ENCODE results near the gene NRXN3.

The NRXN3 gene

GRCh38 chr14:79528828-79529416, 1358.7 kb downstream of the NRXN3 start:
- in situ Hi-C loops (cut with MboI; ENCODE audit: low pct_unique_long_range_greater_than_20kb, low sequenced_read_pairs, unreplicated experiment): no loop called here
- TF ChIP-seq CTCF (IDR thresholded peaks at IDR 0.05; ENCODE audit: extremely low read depth, insufficient read depth, missing control alignments): no peak
- no peak for DNase-seq (ENCODE audit: low spot score)

DNA sequence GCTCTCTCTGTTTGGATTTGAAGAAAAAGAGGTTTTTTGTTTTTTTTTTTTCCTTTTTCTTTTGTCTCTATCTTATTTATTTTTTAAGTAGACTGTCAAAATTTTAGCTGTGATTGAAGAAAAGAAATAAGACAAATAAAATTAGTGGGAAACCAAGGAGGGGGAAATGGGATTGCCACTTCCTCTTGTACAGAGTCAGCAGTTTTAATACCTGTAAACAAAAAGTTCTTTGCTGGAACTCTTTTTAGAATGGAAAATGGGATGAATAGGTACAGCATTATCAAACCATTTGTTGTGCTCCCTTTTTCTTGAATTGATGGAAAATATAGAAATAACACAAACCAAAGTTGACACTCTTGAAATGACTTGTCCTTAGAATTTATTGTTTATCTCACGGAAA, 1360.4 kb downstream of the NRXN3 start:
- TF ChIP-seq CTCF (IDR thresholded peaks at IDR 0.05; ENCODE audit: extremely low read depth, insufficient read depth, missing control alignments): no peak
- no peak for DNase-seq (ENCODE audit: low spot score)
- in situ Hi-C loops (cut with MboI; ENCODE audit: low pct_unique_long_range_greater_than_20kb, low sequenced_read_pairs, unreplicated experiment): no loop called here

GRCh38 chr14:79534703-79535353, 1364.7 kb downstream of the NRXN3 start:
- no peak for DNase-seq (ENCODE audit: low spot score)
- in situ Hi-C loops (cut with MboI; ENCODE audit: low pct_unique_long_range_greater_than_20kb, low sequenced_read_pairs, unreplicated experiment): no loop called here
- TF ChIP-seq CTCF (IDR thresholded peaks at IDR 0.05; ENCODE audit: extremely low read depth, insufficient read depth, missing control alignments): no peak

GRCh38 chr14:79540394-79540793, 1370.2 kb downstream of the NRXN3 start:
- in situ Hi-C loops (cut with MboI; ENCODE audit: low pct_unique_long_range_greater_than_20kb, low sequenced_read_pairs, unreplicated experiment): no loop called here
- TF ChIP-seq CTCF (IDR thresholded peaks at IDR 0.05; ENCODE audit: extremely low read depth, insufficient read depth, missing control alignments): no peak
- DNase-seq (ENCODE audit: low spot score): no peak

DNA sequence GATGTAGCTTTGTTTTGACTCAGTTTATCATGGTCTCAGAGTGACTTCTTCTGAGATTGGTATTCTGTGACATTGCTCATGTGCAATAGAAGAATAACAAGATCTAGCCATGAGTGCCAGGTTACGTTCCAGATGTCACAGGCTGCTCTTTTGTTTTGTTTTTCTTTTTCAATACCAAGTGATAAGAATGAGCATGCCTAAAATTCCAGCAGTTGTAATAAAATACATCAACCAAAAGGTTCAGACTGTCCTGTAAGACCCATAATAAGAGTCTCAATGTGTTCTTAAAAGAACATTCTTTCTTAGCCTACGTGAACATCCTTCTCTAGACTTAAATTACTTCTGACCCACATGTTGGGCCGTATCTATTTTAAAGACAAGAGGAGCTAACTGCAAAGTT, 1371.9 kb downstream of the NRXN3 start:
- no peak for DNase-seq (ENCODE audit: low spot score)
- TF ChIP-seq CTCF (IDR thresholded peaks at IDR 0.05; ENCODE audit: extremely low read depth, insufficient read depth, missing control alignments): no peak
- in situ Hi-C loops (cut with MboI; ENCODE audit: low pct_unique_long_range_greater_than_20kb, low sequenced_read_pairs, unreplicated experiment): no loop called here

- in situ Hi-C loops (cut with MboI; ENCODE audit: low pct_unique_long_range_greater_than_20kb, low sequenced_read_pairs, unreplicated experiment): no loop called here
- TF ChIP-seq CTCF (IDR thresholded peaks at IDR 0.05; ENCODE audit: extremely low read depth, insufficient read depth, missing control alignments): no peak
- no peak for DNase-seq (ENCODE audit: low spot score)
Measured at GRCh38 chr14:79543348-79543747, 1373.2 kb downstream of the NRXN3 start.
